Activated CD4-positive, alpha-beta T cell treated with anti-CD3 and anti-CD28 coated beads, Interleukin-2, amount 10 ng/mL, durations not matched to agents 7 days and 5 days (primary cell): ENCODE results near the gene ANKRD11. TPM values are rescaled to one million over a fixed set of nuclear protein-coding genes. Genes with fewer than 3 reads are reported as not detected.
"Not testable (repeated sequence)": the region's sequence is repeated elsewhere in the genome, so short reads cannot be mapped to it uniquely, and the experiment has no call there.

ENCODE experiments used
- CTCF ChIA-PET: fragments of 350-600 bp; sonication (Branson Sonifier 250); formaldehyde crosslinking; loops from one replicate; lab custom pipeline; 2021; ENCODE audit warnings: antibody characterized with exemption; lab: Charles Lee
- POLR2A ChIA-PET: fragments of 350-600 bp; sonication (Branson Sonifier 250); formaldehyde crosslinking; loops from one replicate; lab custom pipeline; 2021; ENCODE audit warnings: antibody characterized with exemption; lab: Charles Lee
- DNase-seq: peaks from one replicate; pipeline ENCODE4 v3.0.0-alpha.2; 2020
- H3K27ac Mint-ChIP-seq: one replicate; pipeline ENCODE4 v1.8.0; 2021; ENCODE audit warnings: mild to moderate bottlenecking, moderate library complexity, mixed read lengths
- H3K27me3 Mint-ChIP-seq: one replicate; pipeline ENCODE4 v1.8.0; 2021; ENCODE audit warnings: mixed read lengths
- H3K36me3 Mint-ChIP-seq: one replicate; pipeline ENCODE4 v1.8.0; 2021; ENCODE audit warnings: low read depth, mixed read lengths
- H3K4me1 Mint-ChIP-seq: one replicate; pipeline ENCODE4 v1.8.0; 2021; ENCODE audit warnings: mixed read lengths
- H3K4me3 Mint-ChIP-seq: one replicate; pipeline ENCODE4 v1.8.0; 2021; ENCODE audit warnings: mild to moderate bottlenecking, moderate library complexity, mixed read lengths
- H3K9me3 Mint-ChIP-seq: one replicate; pipeline ENCODE4 v1.8.0; 2021; ENCODE audit warnings: mixed read lengths
- total RNA-seq, 2 experiments: library from RNA; stranded (reverse); gene quantifications; one replicate each; pipeline ENCODE4 v1.2.3, GENCODE V29; 2021

The ANKRD11 gene
- total RNA-seq, 2 experiments from 2014 or later = 158 to 178 TPM

- Mint-ChIP-seq H3K9me3 (no peaks in the 10 kb centered on the region), H3K4me3 (no peak overlapping the region), H3K27ac (peak overlapping the region; percentile 41), H3K36me3 (peaks cover 57% of the 10 kb centered on the region), H3K27me3 (no peaks in the 10 kb centered on the region), H3K4me1 (peaks cover 58% of the 10 kb centered on the region)
- no peak for DNase-seq
- ChIA-PET POLR2A (no interaction called here), CTCF (interaction anchor here (0.6 to 1.5 kb wide), 4 partner anchors 10 to 552 kb away, joined by 3 to 7 read pairs (median 3); no protein-coding TSS in a partner anchor)
Measured at GRCh38 chr16:89307421-89307805, 182.9 kb downstream of the ANKRD11 start.

DNA sequence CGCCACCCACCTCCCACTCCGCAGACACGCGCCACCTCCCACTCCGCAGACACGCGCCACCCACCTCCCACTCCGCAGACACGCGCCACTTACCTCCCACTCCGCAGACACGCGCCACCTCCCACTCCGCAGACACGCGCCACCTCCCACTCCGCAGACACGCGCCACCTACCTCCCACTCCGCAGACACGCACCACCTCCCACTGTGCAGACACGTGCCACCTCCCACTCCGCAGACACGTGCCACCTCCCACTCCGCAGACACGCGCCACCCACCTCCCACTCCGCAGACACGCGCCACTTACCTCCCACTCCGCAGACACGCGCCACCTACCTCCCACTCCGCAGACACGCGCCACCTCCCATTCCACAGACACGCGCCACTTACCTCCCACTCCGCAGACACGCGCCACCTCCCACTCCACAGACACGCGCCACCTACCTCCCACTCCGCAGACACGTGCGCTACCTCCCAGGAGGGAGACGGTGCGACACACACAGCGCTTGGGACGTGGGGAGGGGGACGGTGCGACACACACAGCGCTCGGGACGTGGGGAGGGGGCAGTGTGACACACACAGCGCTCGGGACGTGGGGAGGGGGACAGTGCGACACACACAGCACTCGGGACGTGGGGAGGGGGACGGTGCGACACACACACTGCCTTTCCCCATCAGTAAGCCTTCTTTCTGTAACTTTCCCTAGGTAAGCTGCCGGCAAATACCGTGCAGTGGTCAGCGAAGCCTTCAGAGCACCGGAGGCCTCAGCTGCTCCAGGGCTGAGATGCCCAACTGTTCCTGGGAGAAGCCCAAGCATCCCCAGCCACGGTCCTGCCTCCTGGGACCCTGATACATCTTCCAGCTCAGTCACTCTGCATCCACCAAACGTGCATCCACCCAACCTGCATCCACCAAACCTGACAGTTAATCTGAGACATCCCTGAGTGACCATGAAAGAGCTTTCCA lies 183.6 kb downstream of the ANKRD11 start:
- POLR2A ChIA-PET, H3K4me3 Mint-ChIP-seq, H3K9me3 Mint-ChIP-seq, DNase-seq, H3K27me3 Mint-ChIP-seq: not testable (repeated sequence)
- Mint-ChIP-seq H3K4me1 (peaks cover 53% of the 10 kb centered on the region), H3K27ac (peak overlapping the region; percentile 41), H3K36me3 (peaks cover 52% of the 10 kb centered on the region)
- CTCF ChIA-PET = interaction anchor here (0.6 to 1.5 kb wide), 3 partner anchors 10 to 30 kb away, joined by 3 read pairs; no protein-coding TSS in a partner anchor

GRCh38 chr16:89304941-89305705 lies 185.2 kb downstream of the ANKRD11 start:
- H3K27ac Mint-ChIP-seq = peak overlapping the region; percentile 58
- DNase-seq = no peak
- peaks cover 43% of the 10 kb centered on the region for H3K4me1 Mint-ChIP-seq
- H3K36me3 Mint-ChIP-seq = peaks cover 45% of the 10 kb centered on the region
- H3K9me3 Mint-ChIP-seq = no peaks in the 10 kb centered on the region
- H3K27me3 Mint-ChIP-seq = no peaks in the 10 kb centered on the region
- no peak overlapping the region for H3K4me3 Mint-ChIP-seq
- ChIA-PET POLR2A (no interaction called here), CTCF (no interaction called here)

DNA sequence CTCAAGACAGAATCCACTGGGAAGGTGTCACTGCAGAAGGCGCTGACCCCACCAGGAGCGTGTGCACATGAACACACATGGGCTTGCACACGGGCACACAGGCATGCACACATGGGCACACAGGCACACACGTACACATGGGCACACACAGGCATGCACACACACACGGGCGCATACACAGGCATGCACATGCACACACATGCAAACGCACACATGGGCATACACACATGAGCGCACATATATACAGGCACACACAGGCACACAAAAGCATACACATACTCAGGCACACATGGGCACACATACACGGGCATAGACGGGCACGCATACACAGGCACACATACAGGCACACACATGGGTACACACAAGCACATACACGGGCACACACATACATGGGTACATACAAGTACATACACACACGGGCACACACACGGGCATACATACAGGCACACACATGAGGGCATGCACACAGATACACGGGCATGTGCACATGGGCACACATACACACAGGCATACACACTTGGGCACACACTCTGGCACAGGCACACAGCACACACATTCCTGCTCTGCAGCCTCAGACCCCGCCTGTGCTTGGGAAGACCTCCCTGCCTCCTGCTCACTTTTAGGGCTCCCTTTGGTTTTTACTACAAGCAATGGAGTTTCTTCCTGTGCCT lies 186.0 kb downstream of the ANKRD11 start:
- Mint-ChIP-seq H3K9me3 (no peaks in the 10 kb centered on the region), H3K27me3 (no peaks in the 10 kb centered on the region), H3K4me3 (no peak overlapping the region), H3K36me3 (peaks cover 39% of the 10 kb centered on the region), H3K4me1 (peaks cover 35% of the 10 kb centered on the region), H3K27ac (peak overlapping the region; percentile 58)
- no peak for DNase-seq
- CTCF ChIA-PET = interaction anchor here (1.4 kb wide), 1 partner anchor 11 kb away, joined by 6 read pairs; no protein-coding TSS in a partner anchor
- POLR2A ChIA-PET = no interaction called here

GRCh38 chr16:89303617-89304016 lies 186.7 kb downstream of the ANKRD11 start:
- Mint-ChIP-seq H3K27ac (peak overlapping the region; percentile 71), H3K36me3 (peaks cover 34% of the 10 kb centered on the region), H3K27me3 (no peaks in the 10 kb centered on the region), H3K4me3 (no peak overlapping the region), H3K9me3 (no peaks in the 10 kb centered on the region), H3K4me1 (peaks cover 33% of the 10 kb centered on the region)
- DNase-seq = no peak
- POLR2A ChIA-PET = no interaction called here
- CTCF ChIA-PET = interaction anchor here (1.4 kb wide), 1 partner anchor 12 kb away, joined by 6 read pairs; no protein-coding TSS in a partner anchor

GRCh38 chr16:89300976-89301360 lies 189.4 kb downstream of the ANKRD11 start:
- peaks cover 30% of the 10 kb centered on the region for H3K36me3 Mint-ChIP-seq
- POLR2A ChIA-PET = no interaction called here

GRCh38 chr16:89300311-89300975 lies 189.9 kb downstream of the ANKRD11 start:
- DNase-seq = no peak
- H3K9me3 Mint-ChIP-seq = no peaks in the 10 kb centered on the region
- ChIA-PET POLR2A (no interaction called here), CTCF (no interaction called here)
- peak overlapping the region; percentile 25 for H3K27ac Mint-ChIP-seq
- no peak overlapping the region for H3K4me3 Mint-ChIP-seq
- H3K27me3 Mint-ChIP-seq = no peaks in the 10 kb centered on the region
- H3K36me3 Mint-ChIP-seq = peaks cover 30% of the 10 kb centered on the region
- H3K4me1 Mint-ChIP-seq = peaks cover 46% of the 10 kb centered on the region

More at GRCh38 chr16:89300976-89301360, 189.4 kb downstream of the ANKRD11 start:
- Mint-ChIP-seq H3K27me3 (no peaks in the 10 kb centered on the region), H3K9me3 (no peaks in the 10 kb centered on the region), H3K27ac (no peak overlapping the region), H3K4me3 (no peak overlapping the region), H3K4me1 (peaks cover 43% of the 10 kb centered on the region)
- DNase-seq = no peak
- CTCF ChIA-PET = interaction anchor here (0.7 kb wide), 1 partner anchor 13 kb away, joined by 3 read pairs; no protein-coding TSS in a partner anchor

DNA sequence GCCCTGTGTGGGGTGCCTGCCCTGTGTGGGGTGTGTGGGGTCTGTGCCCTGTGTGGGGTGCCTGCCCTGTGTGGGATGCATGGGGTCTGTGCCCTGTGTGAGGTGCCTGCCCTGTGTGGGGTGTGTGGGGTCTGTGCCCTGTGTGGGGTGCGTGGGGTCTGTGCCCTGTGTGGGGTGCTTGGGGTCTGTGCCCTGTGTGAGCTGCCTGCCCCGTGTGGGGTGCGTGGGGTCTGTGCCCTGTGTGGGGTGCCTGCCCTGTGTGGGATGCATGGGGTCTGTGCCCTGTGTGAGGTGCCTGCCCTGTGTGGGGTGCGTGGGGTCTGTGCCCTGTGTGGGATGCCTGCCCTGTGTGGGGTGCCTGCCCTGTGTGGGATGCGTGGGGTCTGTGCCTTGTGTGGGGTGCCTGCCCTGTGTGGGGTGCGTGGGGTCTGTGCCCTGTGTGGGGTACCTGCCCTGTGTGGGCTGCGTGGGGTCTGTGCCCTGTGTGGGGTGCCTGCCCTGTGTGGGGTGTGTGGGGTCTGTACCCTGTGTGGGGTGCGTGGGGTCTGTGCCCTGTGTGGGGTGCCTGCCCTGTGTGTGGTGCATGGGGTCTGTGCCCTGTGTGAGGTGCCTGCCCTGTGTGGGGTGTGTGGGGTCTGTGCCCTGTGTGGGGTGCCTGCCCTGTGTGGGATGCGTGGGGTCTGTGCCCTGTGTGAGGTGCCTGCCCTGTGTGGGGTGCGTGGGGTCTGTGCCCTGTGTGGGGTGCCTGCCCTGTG lies 190.8 kb downstream of the ANKRD11 start:
- H3K9me3 Mint-ChIP-seq, DNase-seq, H3K4me3 Mint-ChIP-seq, CTCF ChIA-PET, POLR2A ChIA-PET, H3K27me3 Mint-ChIP-seq, H3K27ac Mint-ChIP-seq: not testable (repeated sequence)
- Mint-ChIP-seq H3K36me3 (peaks cover 25% of the 10 kb centered on the region), H3K4me1 (peaks cover 48% of the 10 kb centered on the region)

GRCh38 chr16:89298623-89299225 lies 191.6 kb downstream of the ANKRD11 start:
- ChIA-PET CTCF (interaction anchor here (0.6 kb wide), 1 partner anchor 74 kb away, joined by 3 read pairs; no protein-coding TSS in a partner anchor), POLR2A (no interaction called here)
- H3K36me3 Mint-ChIP-seq = peaks cover 17% of the 10 kb centered on the region
- H3K27me3 Mint-ChIP-seq = no peaks in the 10 kb centered on the region
- no peak overlapping the region for H3K4me3 Mint-ChIP-seq
- H3K4me1 Mint-ChIP-seq = peaks cover 40% of the 10 kb centered on the region
- DNase-seq = no peak
- H3K27ac Mint-ChIP-seq = peak overlapping the region; percentile 41
- H3K9me3 Mint-ChIP-seq = no peaks in the 10 kb centered on the region

DNA sequence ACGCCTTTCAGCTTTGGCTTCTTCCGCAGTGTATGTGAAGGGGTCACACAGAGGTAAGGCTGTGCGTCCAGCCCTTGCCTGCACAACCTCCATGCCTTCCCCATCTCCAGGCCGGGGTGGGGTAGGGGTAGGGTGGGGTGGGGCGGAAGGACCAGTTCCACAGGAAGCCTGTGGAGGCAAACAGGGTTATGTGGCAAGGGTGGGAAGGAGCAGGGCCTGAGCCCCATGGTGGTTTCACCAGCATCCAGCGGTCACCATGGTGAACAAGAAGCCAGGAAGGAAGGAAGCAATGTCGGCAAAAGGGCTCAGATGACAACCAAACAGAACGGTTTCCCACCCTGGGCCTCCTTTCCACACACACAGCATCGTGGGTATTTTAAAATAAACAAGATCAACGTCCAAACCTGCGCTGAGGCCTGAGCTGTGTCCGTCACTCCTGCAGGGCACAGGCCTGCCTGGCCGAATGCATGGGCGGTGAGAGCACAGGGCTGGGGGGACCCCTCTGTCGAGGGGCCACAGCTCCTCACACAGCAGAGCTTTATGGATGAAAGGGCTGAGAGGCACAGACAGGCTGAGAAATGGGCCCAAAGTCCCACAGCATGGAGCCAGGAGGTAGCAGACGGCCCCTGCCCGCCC lies 192.3 kb downstream of the ANKRD11 start:
- Mint-ChIP-seq H3K9me3 (no peaks in the 10 kb centered on the region), H3K36me3 (peaks cover 12% of the 10 kb centered on the region), H3K27ac (peak overlapping the region; percentile 0), H3K4me1 (peaks cover 39% of the 10 kb centered on the region), H3K27me3 (no peaks in the 10 kb centered on the region), H3K4me3 (no peak overlapping the region)
- ChIA-PET CTCF (interaction anchor here (1.0 to 1.2 kb wide), 2 partner anchors 20 to 33 kb away, joined by 3 read pairs; no protein-coding TSS in a partner anchor), POLR2A (no interaction called here)
- no peak for DNase-seq
